Fibroblast of skin of right quadriceps (primary cell): ENCODE results near the gene PPFIA1.
"Not testable (repeated sequence)": the region's sequence is repeated elsewhere in the genome, so short reads cannot be mapped to it uniquely, and the experiment has no call there.

Experiments used
- DNase-seq: peaks from one replicate; pipeline ENCODE4 v3.0.0-alpha.2; 2013

PPFIA1 gene

GRCh38 chr11:70364745-70365543 lies 94.5 kb downstream of the PPFIA1 start:
- DNase-seq: no peak

- no peak for DNase-seq
Observed at GRCh38 chr11:70365544-70365927, 95.0 kb downstream of the PPFIA1 start.

- no peak for DNase-seq
Observed at GRCh38 chr11:70367071-70367470, 96.6 kb downstream of the PPFIA1 start.

- DNase-seq: no peak
Observed at GRCh38 chr11:70368961-70369360, 98.5 kb downstream of the PPFIA1 start.

GRCh38 chr11:70371241-70371640 lies 100.8 kb downstream of the PPFIA1 start:
- no peak for DNase-seq

GRCh38 chr11:70372076-70372475 lies 101.6 kb downstream of the PPFIA1 start:
- DNase-seq: no peak

GRCh38 chr11:70376621-70377020 lies 106.1 kb downstream of the PPFIA1 start:
- no peak for DNase-seq

GRCh38 chr11:70377645-70378044 lies 107.2 kb downstream of the PPFIA1 start:
- DNase-seq: no peak

- DNase-seq: no peak
Observed at GRCh38 chr11:70378506-70379134, 108.1 kb downstream of the PPFIA1 start.

GRCh38 chr11:70381350-70381749 lies 110.9 kb downstream of the PPFIA1 start:
- DNase-seq: no peak

- peak; percentile 87 for DNase-seq
Observed at GRCh38 chr11:70381872-70382861, 111.7 kb downstream of the PPFIA1 start.

- DNase-seq: peak; percentile 31
Observed at GRCh38 chr11:70383664-70384565, 113.4 kb downstream of the PPFIA1 start.

GRCh38 chr11:70384566-70385152 lies 114.2 kb downstream of the PPFIA1 start:
- no peak for DNase-seq

GRCh38 chr11:70387564-70387963 lies 117.1 kb downstream of the PPFIA1 start:
- no peak for DNase-seq

GRCh38 chr11:70389201-70389600 lies 118.7 kb downstream of the PPFIA1 start:
- no peak for DNase-seq

- not testable (repeated sequence) for DNase-seq
Observed at GRCh38 chr11:70390882-70391281, 120.4 kb downstream of the PPFIA1 start.

GRCh38 chr11:70394211-70394950 lies 123.9 kb downstream of the PPFIA1 start:
- DNase-seq: no peak

- no peak for DNase-seq
Observed at GRCh38 chr11:70397336-70397982, 127.0 kb downstream of the PPFIA1 start.

- peak; percentile 84 for DNase-seq
Observed at GRCh38 chr11:70397983-70398833, 127.7 kb downstream of the PPFIA1 start, which contains the start of gene CTTN. TSS of gene CTTN (plus strand) at chr11:70398529. CDS start at chr11:70407298, 8,769 bp downstream.
